Measurements from ENCODE around the gene CCNH.

CCNH gene

DNA sequence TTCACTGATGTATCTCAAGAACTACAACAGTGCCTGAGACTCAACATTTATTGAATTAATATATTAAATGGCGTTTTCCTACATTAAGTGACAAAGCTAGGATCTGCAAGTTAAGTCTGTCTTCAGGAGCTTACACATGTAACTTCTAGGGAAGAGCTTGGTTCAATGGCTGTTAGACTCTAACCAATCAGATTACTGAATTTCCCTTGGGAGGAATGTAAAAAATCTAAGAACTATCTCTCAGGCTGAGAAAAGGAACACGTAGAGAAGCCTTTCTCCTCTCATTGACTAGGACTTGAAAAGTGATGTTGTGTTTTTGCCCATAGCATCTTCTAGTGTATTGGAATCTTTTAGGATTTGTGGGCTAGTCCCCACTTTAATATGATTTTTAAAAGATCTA is 53.6 kb downstream of the CCNH start:
- DNase-seq: no peak

DNA sequence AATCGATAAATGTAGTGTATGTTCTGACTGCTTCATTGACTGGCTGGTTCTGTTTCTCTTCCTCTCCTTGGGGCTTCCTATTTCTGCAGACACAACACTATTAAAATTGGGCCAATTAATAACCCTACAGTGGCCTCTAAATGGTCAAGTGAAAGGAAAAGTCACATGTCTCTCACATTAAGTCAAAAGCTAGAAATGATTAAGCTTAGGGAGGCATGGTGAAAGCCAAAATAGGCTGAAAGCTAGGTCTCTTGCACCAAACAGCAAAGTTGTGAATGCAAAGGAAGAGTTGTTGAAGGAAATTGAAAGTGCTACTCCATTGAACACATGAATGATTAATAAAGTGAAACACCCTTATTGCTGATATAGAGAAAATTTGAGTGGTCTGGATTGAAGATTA is 58.2 kb downstream of the CCNH start:
- no peak for DNase-seq

DNA sequence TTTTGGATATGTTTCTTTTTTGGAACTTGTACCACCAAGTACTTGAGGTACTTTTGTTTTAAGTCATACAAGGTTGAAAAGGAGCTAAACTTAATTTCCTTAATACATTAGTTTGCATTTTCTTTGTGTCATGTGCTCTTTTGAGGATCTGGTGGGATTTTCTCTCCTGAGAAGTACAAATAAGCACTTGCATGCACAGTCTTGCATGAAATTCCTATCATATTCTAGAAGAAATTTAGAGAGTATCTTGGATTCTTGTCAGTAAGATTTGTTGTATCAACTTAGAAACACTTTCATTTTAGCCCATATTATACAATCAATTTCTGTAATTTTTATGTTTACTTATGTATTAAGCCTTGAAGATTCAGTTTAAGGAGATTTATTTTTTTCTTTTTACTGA is 64.9 kb downstream of the CCNH start:
- DNase-seq: no peak

DNA sequence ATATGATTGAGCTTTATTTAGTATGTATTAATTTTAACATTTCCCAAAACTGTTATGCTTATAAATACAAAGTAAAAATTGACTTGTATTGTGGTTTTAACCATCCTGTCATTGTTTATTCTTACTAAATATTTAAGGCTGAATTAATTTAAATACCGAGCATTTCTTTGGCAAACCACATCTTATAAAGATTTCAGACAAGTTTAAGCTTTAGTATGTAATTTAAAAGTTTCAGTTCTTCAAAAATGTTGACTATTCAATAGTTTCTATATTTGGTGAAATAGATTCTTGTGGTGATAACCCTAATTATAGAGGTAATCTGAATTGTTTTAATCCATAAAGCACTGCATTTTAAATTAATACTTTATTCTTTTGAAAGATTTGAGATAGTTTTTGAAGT is 65.5 kb downstream of the CCNH start:
- peak; percentile 30 for DNase-seq
